Urinary bladder (tissue), 4 donors: ENCODE data around the gene SERPINB10. TPM values are rescaled to one million over a fixed set of nuclear protein-coding genes. Genes with fewer than 3 reads are reported as not detected.
"Not testable (repeated sequence)": the region's sequence is repeated elsewhere in the genome, so short reads cannot be mapped to it uniquely, and the experiment has no call there.

Experiments
- DNase-seq: peaks from one replicate; pipeline ENCODE4 v3.0.0-alpha.2; 2015; ENCODE audit errors: extremely low spot score
- H3K27ac ChIP-seq: one replicate; pipeline ENCODE4 v1.5.1; 2013; ENCODE audit warnings: low read depth, mild to moderate bottlenecking, moderate library complexity
- H3K36me3 ChIP-seq: one replicate; pipeline ENCODE4 v1.6.1; 2013; ENCODE audit warnings: mild to moderate bottlenecking, moderate library complexity; ENCODE audit not compliant: insufficient read depth
- H3K4me1 ChIP-seq: one replicate; pipeline ENCODE4 v1.6.1; 2013; ENCODE audit warnings: mild to moderate bottlenecking, moderate library complexity; ENCODE audit not compliant: insufficient read depth
- H3K4me3 ChIP-seq: one replicate; pipeline ENCODE4 v1.5.1; 2013; ENCODE audit warnings: low read depth, low read length
- WGBS: extraction: QIAGEN DNeasy Blood & Tissue Kit; methylation state at CpG from one replicate; pipeline ENCODE4 v1.1.7; 2013; 5-methylcytosine and 5-hydroxymethylcytosine counted together
- polyA plus RNA-seq: library from polyadenylated mRNA; stranded (reverse); fragments of 200-250 nt; gene quantifications from one replicate; pipeline ENCODE4 v1.2.3, GENCODE V29; 2013
- total RNA-seq: library from RNA; depleted of rRNA; stranded (reverse); fragments of >200 nt; gene quantifications from one replicate; pipeline ENCODE4 v1.2.3, GENCODE V29; 2014
- donor health status: healthy with polysubstance abuse.
- donor health status: healthy.

Gene SERPINB10
- total and polyA plus RNA-seq, 2 donors = 0.21 TPM; not detected in 1

GRCh38 chr18:63904694-63905093 lies 3.1 kb upstream of the SERPINB10 start:
- 30% methylated on average over 1 of the region's 1 CpG for WGBS
- no peak for DNase-seq
- Histone ChIP-seq H3K4me1 (no peaks in the 10 kb centered on the region), H3K4me3 (no peak overlapping the region), H3K27ac (no peak overlapping the region), H3K36me3 (no peaks in the 10 kb centered on the region)

GRCh38 chr18:63905361-63905760 lies 2.4 kb upstream of the SERPINB10 start:
- Histone ChIP-seq H3K36me3 (no peaks in the 10 kb centered on the region), H3K4me3 (no peak overlapping the region), H3K27ac (no peak overlapping the region), H3K4me1 (no peaks in the 10 kb centered on the region)
- 94% methylated on average over 2 of the region's 2 CpGs for WGBS
- DNase-seq = no peak

GRCh38 chr18:63906056-63906455 lies 1.7 kb upstream of the SERPINB10 start:
- no peak for DNase-seq
- WGBS = 93% methylated on average over 1 of the region's 1 CpG

GRCh38 chr18:63908858-63909257 lies 1.1 kb downstream of the SERPINB10 start:
- WGBS = 98% methylated on average over 1 of the region's 1 CpG
- Histone ChIP-seq H3K27ac (no peak overlapping the region), H3K4me3 (no peak overlapping the region), H3K4me1 (no peaks in the 10 kb centered on the region), H3K36me3 (no peaks in the 10 kb centered on the region)
- DNase-seq = no peak

More at GRCh38 chr18:63906056-63906455, 1.7 kb upstream of the SERPINB10 start:
- H3K4me1 ChIP-seq = no peaks in the 10 kb centered on the region
- no peaks in the 10 kb centered on the region for H3K36me3 ChIP-seq
- no peak overlapping the region for H3K4me3 ChIP-seq
- H3K27ac ChIP-seq = no peak overlapping the region

- Histone ChIP-seq H3K27ac (no peak overlapping the region), H3K4me1 (no peaks in the 10 kb centered on the region), H3K4me3 (no peak overlapping the region), H3K36me3 (no peaks in the 10 kb centered on the region)
- DNase-seq = no peak
- 69% methylated on average over 2 of the region's 2 CpGs for WGBS
These were observed 2.1 kb downstream of the SERPINB10 start for GRCh38 chr18:63909870-63910269.

- Histone ChIP-seq H3K27ac (no peak overlapping the region), H3K36me3 (no peaks in the 10 kb centered on the region), H3K4me1 (no peaks in the 10 kb centered on the region), H3K4me3 (no peak overlapping the region)
- DNase-seq = no peak
- 81% methylated on average over 5 of the region's 5 CpGs for WGBS
These were observed 10.1 kb downstream of the SERPINB10 start for GRCh38 chr18:63917817-63918216.

- no peak overlapping the region for H3K27ac ChIP-seq
- H3K4me3 ChIP-seq = no peak overlapping the region
- no peaks in the 10 kb centered on the region for H3K4me1 ChIP-seq
- no peaks in the 10 kb centered on the region for H3K36me3 ChIP-seq
- no peak for DNase-seq
- 73% methylated on average over 2 of the region's 2 CpGs for WGBS
These were observed 14.3 kb downstream of the SERPINB10 start for GRCh38 chr18:63922049-63922448.

GRCh38 chr18:63924551-63924950 lies 16.8 kb downstream of the SERPINB10 start:
- no peaks in the 10 kb centered on the region for H3K36me3 ChIP-seq
- no peaks in the 10 kb centered on the region for H3K4me1 ChIP-seq
- no peak for DNase-seq
- H3K27ac ChIP-seq = no peak overlapping the region
- no peak overlapping the region for H3K4me3 ChIP-seq
- WGBS = 27% methylated on average over 1 of the region's 1 CpG

- DNase-seq = no peak
- WGBS = 79% methylated on average over 8 of the region's 8 CpGs
- Histone ChIP-seq H3K36me3 (no peaks in the 10 kb centered on the region), H3K27ac (no peak overlapping the region), H3K4me3 (no peak overlapping the region), H3K4me1 (no peaks in the 10 kb centered on the region)
These were observed 20.6 kb downstream of the SERPINB10 start for GRCh38 chr18:63928331-63928730.

- not testable (repeated sequence) for H3K4me1 ChIP-seq, H3K27ac ChIP-seq, H3K4me3 ChIP-seq, DNase-seq, H3K36me3 ChIP-seq
These were observed 21.6 kb downstream of the SERPINB10 start for GRCh38 chr18:63929369-63929768.

GRCh38 chr18:63930773-63931354 lies 23.1 kb downstream of the SERPINB10 start:
- WGBS = 90% methylated on average over 3 of the region's 3 CpGs
- DNase-seq = no peak

GRCh38 chr18:63936156-63936931 lies 28.6 kb downstream of the SERPINB10 start:
- no peak overlapping the region for H3K27ac ChIP-seq
- H3K36me3 ChIP-seq = no peaks in the 10 kb centered on the region
- DNase-seq = peak; percentile 32
- 2% methylated on average over 54 of the region's 54 CpGs for WGBS
- peak overlapping the region; percentile 51 for H3K4me3 ChIP-seq
- no peaks in the 10 kb centered on the region for H3K4me1 ChIP-seq

More at GRCh38 chr18:63930773-63931354, 23.1 kb downstream of the SERPINB10 start:
- Histone ChIP-seq H3K27ac (no peak overlapping the region), H3K4me1 (no peaks in the 10 kb centered on the region), H3K4me3 (no peak overlapping the region), H3K36me3 (no peaks in the 10 kb centered on the region)

- no peaks in the 10 kb centered on the region for H3K36me3 ChIP-seq
- H3K27ac ChIP-seq = no peak overlapping the region
- no peaks in the 10 kb centered on the region for H3K4me1 ChIP-seq
- DNase-seq = no peak
- WGBS = 36% methylated on average over 19 of the region's 19 CpGs
- H3K4me3 ChIP-seq = peak overlapping the region; percentile 51
These were observed 29.2 kb downstream of the SERPINB10 start for GRCh38 chr18:63936932-63937393.

- Histone ChIP-seq H3K27ac (no peak overlapping the region), H3K4me1 (no peaks in the 10 kb centered on the region), H3K4me3 (no peak overlapping the region), H3K36me3 (no peaks in the 10 kb centered on the region)
- 92% methylated on average over 8 of the region's 8 CpGs for WGBS
- DNase-seq = no peak
These were observed 32.2 kb downstream of the SERPINB10 start for GRCh38 chr18:63940008-63940407.
